ENCODE results near the gene THADA. TPM values are rescaled to one million over a fixed set of nuclear protein-coding genes. Genes with fewer than 3 reads are reported as not detected.
"Not testable (repeated sequence)": the region's sequence is repeated elsewhere in the genome, so short reads cannot be mapped to it uniquely, and the experiment has no call there.

Gene THADA
- total RNA-seq, 1 donor from 2014 or later: 14.2 TPM

DNA sequence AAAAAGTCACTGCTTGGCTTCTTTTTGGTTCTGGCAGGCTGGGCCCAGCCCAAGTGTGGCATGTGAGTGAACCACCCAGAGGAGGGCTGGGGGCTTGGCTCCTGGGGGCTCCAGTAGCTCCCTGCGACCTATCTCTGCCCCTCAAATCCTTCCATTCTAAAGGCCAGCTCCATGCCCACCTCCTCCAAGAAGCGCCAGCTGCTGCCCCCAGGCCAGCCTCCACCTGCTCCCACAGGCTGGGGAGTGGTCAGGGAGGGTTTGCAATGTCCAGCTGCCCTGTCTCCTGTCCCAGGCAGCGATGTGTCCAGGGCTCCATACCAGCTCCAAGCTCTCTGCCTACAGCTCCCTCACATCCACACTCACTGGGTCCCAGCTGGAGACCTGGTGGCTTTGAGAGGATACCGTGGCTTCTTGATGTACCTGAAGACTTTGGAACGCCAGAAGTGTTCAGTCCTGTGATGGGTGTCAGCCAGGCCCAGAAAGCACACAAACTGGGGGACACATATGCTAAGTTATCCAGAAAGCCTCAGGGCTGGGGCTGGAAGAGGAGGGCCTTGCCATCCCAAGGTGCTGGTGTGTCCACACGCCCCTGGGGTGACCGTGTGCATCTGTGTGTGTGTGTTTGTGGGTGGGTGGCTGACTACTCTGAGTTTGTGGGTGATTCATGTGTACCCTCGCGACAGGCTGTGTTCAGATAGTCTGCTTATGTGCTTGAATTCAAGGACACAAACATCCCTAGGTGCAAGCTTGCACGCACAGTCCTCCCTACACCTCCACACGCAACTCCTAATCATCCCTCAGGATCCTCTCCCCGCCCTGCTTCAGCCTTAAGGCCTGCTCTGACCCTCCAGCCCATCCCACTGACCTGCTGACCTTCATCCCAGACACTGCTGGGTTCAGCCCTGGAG is 402.8 kb downstream of the THADA start:
- ATAC-seq (ENCODE audit: poor library complexity) (no peak), DNase-seq (no peak)
- intact Hi-C loops (cut with DNase I): no loop called here

DNA sequence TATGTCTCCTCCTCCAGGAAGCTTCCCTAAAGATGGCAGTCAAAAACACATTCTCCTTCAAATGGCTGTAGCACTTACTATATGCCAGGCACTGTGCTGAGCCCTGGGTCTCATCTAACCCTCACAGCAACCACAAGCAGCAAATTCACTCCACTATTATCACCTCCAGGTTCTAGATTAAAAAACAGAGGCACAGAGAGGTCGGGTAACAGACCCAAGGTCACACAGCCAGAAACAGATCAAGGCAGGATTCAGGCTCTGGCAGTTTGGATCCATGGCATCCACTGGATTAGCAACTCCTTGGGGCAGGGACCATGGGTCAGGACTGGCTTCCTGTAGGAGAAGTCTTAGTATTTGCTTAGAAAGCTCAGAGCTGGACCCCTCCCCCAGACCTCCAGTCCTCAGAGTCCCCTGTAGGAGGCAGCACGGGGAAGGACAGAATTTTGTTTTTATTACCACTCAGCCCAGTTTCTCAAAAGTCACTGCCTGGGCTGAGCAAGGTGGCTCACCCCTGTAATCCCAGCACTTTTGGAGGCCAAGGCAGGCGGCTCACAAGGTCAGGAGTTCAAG is 403.8 kb downstream of the THADA start:
- ATAC-seq (ENCODE audit: poor library complexity) (no peak), DNase-seq (no peak)
- intact Hi-C loops (cut with DNase I): no loop called here

DNA sequence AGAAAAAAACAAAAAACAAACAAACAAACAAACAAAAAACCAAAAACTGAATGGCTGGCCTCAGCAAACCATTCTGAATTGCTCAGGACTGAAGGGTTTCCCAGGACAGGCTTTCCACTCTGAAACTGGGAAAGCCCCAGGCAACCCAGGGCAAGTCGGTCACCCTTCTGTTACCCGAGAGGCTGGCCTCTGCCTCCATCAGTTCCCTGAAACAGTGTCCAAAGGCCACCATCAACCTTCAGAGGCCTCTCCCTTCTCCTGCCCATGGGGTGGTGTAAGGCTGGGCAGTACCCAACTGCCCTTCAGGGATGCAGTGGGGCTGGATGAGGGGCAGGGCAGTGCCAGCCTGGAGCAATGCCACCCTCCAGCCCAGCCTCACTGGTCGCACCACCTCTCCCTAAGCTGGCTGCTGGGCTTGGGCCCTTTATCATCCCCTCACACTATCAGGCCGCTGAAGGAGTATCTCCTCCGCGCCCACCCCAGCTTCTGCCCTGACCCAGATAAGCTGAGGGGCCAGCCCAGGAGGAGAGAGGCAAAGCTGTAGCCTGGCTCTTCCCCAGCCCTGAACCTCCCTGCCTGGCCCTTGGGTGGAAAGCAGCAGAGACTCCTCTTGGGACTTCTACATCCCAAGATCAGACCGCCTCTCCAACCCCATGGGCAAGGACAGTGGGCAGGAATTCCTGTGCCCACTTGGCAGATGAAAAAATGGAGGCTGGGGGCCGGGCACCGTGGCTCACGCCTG is 405.4 kb downstream of the THADA start:
- no peak for ATAC-seq (ENCODE audit: poor library complexity)
- intact Hi-C loops (cut with DNase I): no loop called here
- DNase-seq: no peak

DNA sequence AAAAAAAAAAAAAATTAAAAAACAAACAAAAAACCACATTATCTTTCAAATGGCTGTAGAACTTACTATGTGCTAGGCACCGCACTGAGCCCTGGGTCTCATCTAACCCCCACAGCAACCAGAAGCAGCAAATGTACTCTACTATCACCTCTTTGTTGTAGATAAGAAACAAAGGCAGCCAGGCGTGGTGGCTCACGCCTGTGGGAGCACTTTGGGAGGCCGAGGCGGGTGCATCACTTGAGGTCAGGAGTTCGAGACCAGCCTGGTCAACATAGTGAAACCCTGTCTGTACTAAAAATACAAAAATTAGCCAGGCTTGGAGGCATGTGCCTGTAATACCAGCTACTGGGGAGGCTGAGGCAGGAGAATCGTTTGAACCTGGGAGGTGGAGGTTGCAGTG is 406.0 kb downstream of the THADA start:
- ATAC-seq (ENCODE audit: poor library complexity); intact Hi-C loops (cut with DNase I); DNase-seq: not testable (repeated sequence)

DNA sequence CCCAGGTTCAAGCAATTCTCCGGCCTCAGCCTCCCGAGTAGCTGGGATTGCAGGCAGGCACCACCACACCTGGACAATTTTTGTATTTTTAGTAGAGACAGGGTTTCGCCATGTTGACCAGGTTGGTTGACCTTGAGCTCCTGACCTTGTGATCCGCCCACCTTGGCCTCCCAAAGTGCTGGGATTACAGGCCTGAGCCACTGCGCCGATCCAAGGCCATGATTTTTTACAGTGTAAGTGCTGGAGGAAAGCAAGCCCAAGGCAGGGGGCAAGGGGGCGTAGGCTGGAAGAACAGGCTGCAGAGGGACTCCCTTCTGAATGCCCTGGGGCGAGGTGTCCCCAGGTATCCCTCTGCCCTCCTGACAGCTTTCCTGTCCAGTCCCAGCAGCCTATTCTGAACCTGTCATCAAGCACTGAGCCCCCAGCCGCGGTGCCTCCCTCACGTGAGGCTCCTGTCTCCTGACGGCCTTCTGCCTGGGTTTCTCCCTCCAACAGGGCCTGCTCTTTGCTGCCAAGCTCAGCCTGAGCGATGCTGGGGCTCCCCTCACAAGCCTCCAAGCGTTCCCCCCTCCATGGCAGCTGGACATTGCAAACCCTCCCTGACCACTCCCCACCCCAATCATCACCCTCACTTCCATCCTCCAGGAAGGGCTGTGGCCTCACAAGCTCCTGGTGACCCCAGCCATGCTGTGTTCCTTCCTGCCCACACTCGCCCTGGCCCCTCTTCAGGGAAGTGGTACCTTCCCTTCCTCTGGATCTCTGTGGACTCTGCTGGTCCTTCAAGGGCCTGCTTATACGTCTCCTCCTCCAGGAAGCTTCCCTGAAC is 407.1 kb downstream of the THADA start:
- intact Hi-C loops (cut with DNase I): no loop called here
- ATAC-seq (ENCODE audit: poor library complexity) (no peak), DNase-seq (no peak)

DNA sequence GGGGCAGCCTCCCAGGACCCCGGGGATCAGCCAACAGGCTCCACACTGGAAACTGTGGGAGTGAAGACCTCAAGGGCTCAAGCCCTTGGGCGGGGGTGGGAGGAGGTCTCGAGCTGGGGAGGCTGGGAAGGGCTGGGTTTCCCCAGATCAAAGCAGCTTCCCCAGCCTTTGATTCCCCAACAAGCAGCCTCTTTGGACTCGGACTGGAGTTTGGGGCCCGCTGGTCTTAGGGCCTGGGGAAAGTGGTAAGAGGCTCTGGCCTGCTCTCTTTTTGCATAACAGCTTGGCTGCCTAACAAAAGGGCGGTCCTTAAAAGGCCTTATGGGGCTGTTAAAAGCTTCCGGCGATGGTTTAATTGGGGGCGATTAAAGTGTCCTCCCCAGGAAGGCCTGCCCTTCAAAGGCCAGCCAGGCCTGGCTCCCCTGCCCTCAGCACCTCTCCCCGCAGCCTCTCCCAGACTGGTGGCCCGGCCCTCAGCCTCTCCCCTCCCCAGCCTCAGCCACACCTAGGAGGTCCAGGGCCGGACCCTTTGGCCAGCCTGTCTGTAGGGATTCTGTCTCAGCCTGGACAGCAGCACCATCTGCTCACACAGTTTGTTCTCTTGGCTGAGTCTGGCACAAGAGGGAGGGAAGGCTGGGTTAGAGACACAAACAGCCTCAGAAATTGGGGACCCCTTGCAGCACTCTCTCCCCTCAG is 409.0 kb downstream of the THADA start:
- DNase-seq: peak; percentile 55
- peak; percentile 75 for ATAC-seq (ENCODE audit: poor library complexity)
- intact Hi-C loops (cut with DNase I): no loop called here

DNA sequence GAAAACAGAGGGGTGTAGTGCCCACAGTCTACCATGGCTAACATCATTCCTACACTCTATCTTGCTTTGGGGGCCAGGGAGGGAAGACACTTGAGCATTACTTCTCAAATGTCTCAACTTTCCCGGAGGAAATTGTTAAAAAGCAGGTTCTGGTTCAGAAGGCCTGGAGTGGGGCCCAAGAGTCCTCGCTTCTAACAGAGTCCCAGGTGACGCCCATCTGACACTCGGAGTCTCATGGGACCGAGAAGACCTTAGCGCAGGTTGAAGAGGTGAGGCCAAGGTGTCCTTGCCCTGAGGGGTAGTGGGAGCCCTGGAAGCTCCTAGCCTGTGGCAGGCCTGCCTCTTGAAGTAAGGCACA is 409.5 kb downstream of the THADA start:
- DNase-seq (no peak), ATAC-seq (ENCODE audit: poor library complexity) (no peak)
- intact Hi-C loops (cut with DNase I): no loop called here

DNA sequence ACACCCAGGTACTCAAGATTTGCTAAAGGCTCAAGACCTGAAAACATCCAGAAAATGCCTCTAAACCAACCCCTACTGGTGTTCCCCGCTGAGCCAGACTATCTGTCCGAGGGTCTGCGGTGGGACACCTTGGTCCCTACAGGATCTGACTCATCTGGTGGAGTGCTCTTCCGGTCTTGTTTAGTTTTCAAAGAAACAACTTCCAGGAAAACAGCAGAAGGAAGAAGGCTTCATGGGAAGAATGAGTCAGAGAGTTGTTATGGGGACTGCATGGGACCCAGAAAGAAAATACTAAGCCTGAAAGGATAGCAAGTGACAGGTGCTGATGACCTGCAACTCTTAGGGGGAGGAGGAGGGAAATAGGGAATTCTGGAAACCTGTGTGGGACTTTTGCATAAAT is 410.7 kb downstream of the THADA start:
- ATAC-seq (ENCODE audit: poor library complexity) (no peak), DNase-seq (no peak)
- intact Hi-C loops (cut with DNase I): no loop called here

GRCh38 chr2:43184339-43184895 is 411.4 kb downstream of the THADA start:
- intact Hi-C loops (cut with DNase I): no loop called here
- ATAC-seq (ENCODE audit: poor library complexity) (no peak), DNase-seq (no peak)

GRCh38 chr2:43183743-43184142 is 412.1 kb downstream of the THADA start:
- DNase-seq: no peak
- no peak for ATAC-seq (ENCODE audit: poor library complexity)
- intact Hi-C loops (cut with DNase I): no loop called here

DNA sequence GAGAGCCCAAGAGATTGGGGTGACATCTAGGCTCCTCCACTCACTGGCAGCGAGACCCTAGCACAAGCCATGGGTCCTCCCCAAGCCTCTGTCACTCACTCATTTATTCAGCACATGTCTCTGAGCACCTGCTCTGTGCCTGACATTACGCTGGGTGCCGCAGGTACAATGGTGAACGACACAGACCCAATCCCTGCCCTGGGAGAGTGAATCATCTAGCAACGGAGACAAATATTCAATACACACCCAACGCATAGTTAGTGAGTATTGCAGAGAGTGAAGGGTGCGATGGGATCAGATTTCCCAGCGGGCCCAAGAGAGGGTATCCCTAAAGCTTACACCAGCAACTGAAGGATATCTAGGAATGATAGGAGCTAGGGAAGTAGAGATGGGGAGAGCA is 414.9 kb downstream of the THADA start:
- DNase-seq (no peak), ATAC-seq (ENCODE audit: poor library complexity) (no peak)
- intact Hi-C loops (cut with DNase I): no loop called here

Other genes starting within 250 kb of the THADA start
- gene PLEKHH2, start 41.2 kb upstream of the THADA start, total RNA-seq: 1.2 TPM
- gene C1GALT1C1L, start 80.4 kb upstream of the THADA start, total RNA-seq: 1.1 TPM
- 5.4 TPM for gene DYNC2LI1, start 178.0 kb upstream of the THADA start, total RNA-seq
- not detected for gene ABCG5, start 242.8 kb upstream of the THADA start, total RNA-seq
- gene ABCG8, start 242.9 kb upstream of the THADA start, total RNA-seq: 0.11 TPM

Measured in Right ventricle myocardium superior (tissue), 1 donor.